Measurements from ENCODE around the gene ANGPTL4.
"Not testable (repeated sequence)": the region's sequence is repeated elsewhere in the genome, so short reads cannot be mapped to it uniquely, and the experiment has no call there.

Gene ANGPTL4

GRCh38 chr19:8334458-8335342 is 29.3 kb upstream of the ANGPTL4 start:
- DNase-seq (ENCODE audit: low read depth), result no peak

- no peak for DNase-seq (ENCODE audit: low read depth)
Observed at GRCh38 chr19:8335343-8336071, 28.4 kb upstream of the ANGPTL4 start.

- DNase-seq (ENCODE audit: low read depth), result no peak
Observed at GRCh38 chr19:8336072-8336569, 27.8 kb upstream of the ANGPTL4 start.

- DNase-seq (ENCODE audit: low read depth), result no peak
Observed at GRCh38 chr19:8336660-8337059, 27.3 kb upstream of the ANGPTL4 start.

- no peak for DNase-seq (ENCODE audit: low read depth)
Observed at GRCh38 chr19:8337728-8338127, 26.2 kb upstream of the ANGPTL4 start.

GRCh38 chr19:8338835-8339234 is 25.1 kb upstream of the ANGPTL4 start:
- no peak for DNase-seq (ENCODE audit: low read depth)

GRCh38 chr19:8340341-8341096 is 23.4 kb upstream of the ANGPTL4 start:
- DNase-seq (ENCODE audit: low read depth), result no peak

GRCh38 chr19:8341504-8341903 is 22.5 kb upstream of the ANGPTL4 start:
- DNase-seq (ENCODE audit: low read depth), result not testable (repeated sequence)

- no peak for DNase-seq (ENCODE audit: low read depth)
Observed at GRCh38 chr19:8342316-8342683, 21.7 kb upstream of the ANGPTL4 start.

- peak; percentile 85 for DNase-seq (ENCODE audit: low read depth)
Observed at GRCh38 chr19:8342684-8343482, 21.1 kb upstream of the ANGPTL4 start, which contains the start of gene KANK3. Gene KANK3 (minus strand): TSS chr19:8343262. CDS start chr19:8337828, 5,434 bp downstream.

- no peak for DNase-seq (ENCODE audit: low read depth)
Observed at GRCh38 chr19:8343483-8343844, 20.5 kb upstream of the ANGPTL4 start.

GRCh38 chr19:8349629-8350372 is 14.2 kb upstream of the ANGPTL4 start:
- not testable (repeated sequence) for DNase-seq (ENCODE audit: low read depth)

- no peak for DNase-seq (ENCODE audit: low read depth)
Observed at GRCh38 chr19:8352134-8352827, 11.7 kb upstream of the ANGPTL4 start.

- not testable (repeated sequence) for DNase-seq (ENCODE audit: low read depth)
Observed at GRCh38 chr19:8352845-8353244, 11.1 kb upstream of the ANGPTL4 start.

- DNase-seq (ENCODE audit: low read depth), result no peak
Observed at GRCh38 chr19:8355631-8356402, 8.1 kb upstream of the ANGPTL4 start.

GRCh38 chr19:8357007-8357521 is 6.9 kb upstream of the ANGPTL4 start:
- no peak for DNase-seq (ENCODE audit: low read depth)

- DNase-seq (ENCODE audit: low read depth), result no peak
Observed at GRCh38 chr19:8358948-8359347, 5.0 kb upstream of the ANGPTL4 start.

GRCh38 chr19:8360196-8360595 is 3.8 kb upstream of the ANGPTL4 start:
- DNase-seq (ENCODE audit: low read depth), result no peak
